H1 (cell line): ENCODE measurements around the gene CACNA1B. TPM values are rescaled to one million over a fixed set of nuclear protein-coding genes. Genes with fewer than 3 reads are reported as not detected.

Experiments used
- CTCF ChIA-PET: fragments of 300-600 bp; sonication (Branson Sonifier 250); formaldehyde crosslinking; loops from one replicate; lab custom pipeline; 2021; ENCODE audit not compliant: partially characterized antibody; lab: Charles Lee
- POLR2A ChIA-PET: fragments of 300-600 bp; sonication (Branson Sonifier 250); formaldehyde crosslinking; loops from one replicate; lab custom pipeline; 2021; ENCODE audit warnings: inconsistent platforms; ENCODE audit not compliant: partially characterized antibody; lab: Charles Lee
- DNase-seq, 2 experiments: peaks; one replicate each; pipeline versions ENCODE4 v3.0.0 to v3.0.0-alpha.2; 2010 to 2022; ENCODE audit warnings: low spot score in 2 of 2, low read depth in 1 of 2, mixed read lengths in 1 of 2
- FAIRE-seq: peaks from 2 replicates; lab custom pipeline; 2011; peaks lifted over from hg19 to GRCh38; lab: Jason Lieb, UNC
- H2AFZ ChIP-seq: 2 replicates; pipeline ENCODE4 v1.8.1; 2012; ENCODE audit warnings: low read length, inconsistent platforms
- H2AK5ac ChIP-seq: 2 replicates; pipeline ENCODE4 v1.6.1; 2013; ENCODE audit warnings: low read depth, low read length
- H2BK120ac ChIP-seq: replicated peaks from 2 replicates; pipeline ENCODE3; 2013; ENCODE audit warnings: low read depth, low read length, inconsistent platforms
- H2BK12ac ChIP-seq: 2 replicates; pipeline ENCODE4 v1.6.1; 2013; ENCODE audit warnings: low read depth, low read length
- H2BK15ac ChIP-seq: 2 replicates; pipeline ENCODE4 v1.6.1; 2013; ENCODE audit warnings: low read length
- H2BK20ac ChIP-seq: 2 replicates; pipeline ENCODE4 v1.6.1; 2013; ENCODE audit warnings: low read length
- H2BK5ac ChIP-seq: 2 replicates; pipeline ENCODE4 v1.6.1; 2013; ENCODE audit warnings: low read depth, low read length
- H3K14ac ChIP-seq: 2 replicates; pipeline ENCODE4 v1.6.1; 2013; ENCODE audit warnings: inconsistent platforms; ENCODE audit not compliant: insufficient read length
- H3K18ac ChIP-seq: 2 replicates; pipeline ENCODE4 v1.6.1; 2013; ENCODE audit warnings: low read length; ENCODE audit errors: extremely low read depth
- H3K23ac ChIP-seq: 2 replicates; pipeline ENCODE4 v1.6.1; 2013; ENCODE audit warnings: inconsistent platforms; ENCODE audit not compliant: insufficient read length
- H3K23me2 ChIP-seq: 2 replicates; pipeline ENCODE4 v1.6.1; 2013; ENCODE audit warnings: low read depth, low read length
- H3K27ac ChIP-seq: 2 replicates; pipeline ENCODE4 v1.6.1; 2011; ENCODE audit warnings: low read depth, low read length, inconsistent platforms
- H3K27me3 ChIP-seq, 4 experiments: replicated peaks in 1 of 4; 1 replicate in 1 of 4; 2 replicates in 3 of 4; pipeline versions ENCODE4 v1.6.1 to v1.8.1; 2011 to 2013; ENCODE audit warnings: low read length in 3 of 4, mild to moderate bottlenecking in 3 of 4, inconsistent platforms in 2 of 4, mixed read lengths in 2 of 4, moderate library complexity in 1 of 4; ENCODE audit not compliant: control insufficient read depth in 3 of 4, insufficient read depth in 3 of 4; ENCODE audit errors: extremely low read depth in 1 of 4
- H3K36me3 ChIP-seq, 4 experiments: 2 replicates each; pipeline versions ENCODE4 v1.6.1 to v1.8.1; 2011 to 2013; ENCODE audit warnings: mild to moderate bottlenecking in 4 of 4, low read length in 3 of 4, moderate library complexity in 2 of 4, control low read depth in 1 of 4, inconsistent platforms in 1 of 4; ENCODE audit not compliant: insufficient read depth in 4 of 4, control insufficient read depth in 2 of 4
- H3K4ac ChIP-seq: replicated peaks from 2 replicates; pipeline ENCODE3; 2013; ENCODE audit warnings: low read length, low read depth, mixed read lengths, inconsistent platforms; ENCODE audit not compliant: insufficient read length
- H3K4me1 ChIP-seq, 4 experiments: replicated peaks in 1 of 4; 1 replicate in 1 of 4; 2 replicates in 3 of 4; pipeline versions ENCODE4 v1.6.1 to v1.8.1; 2011 to 2013; ENCODE audit warnings: low read length in 3 of 4, inconsistent platforms in 2 of 4, mixed read lengths in 1 of 4; ENCODE audit not compliant: insufficient read depth in 4 of 4, control insufficient read depth in 3 of 4
- H3K4me2 ChIP-seq, 2 experiments: 2 replicates each; pipeline versions ENCODE4 v1.6.1 to v1.8.1; 2011 to 2013; ENCODE audit warnings: low read depth in 2 of 2, low read length in 2 of 2, control low read depth in 1 of 2, inconsistent platforms in 1 of 2, mild to moderate bottlenecking in 1 of 2; ENCODE audit not compliant: insufficient read depth in 1 of 2
- H3K4me3 ChIP-seq, 4 experiments: fragments of 200-600, 300-600 bp in 1 of 4; sonication (generic), shearing (Covaris generic), sonication (Bioruptor Twin) in 1 of 4; 2 replicates each; pipeline versions ENCODE4 v1.5.1 to v1.8.1; 2011 to 2016; ENCODE audit warnings: low read length in 4 of 4, low read depth in 3 of 4, control low read depth in 2 of 4, inconsistent platforms in 2 of 4, mild to moderate bottlenecking in 2 of 4, mixed read lengths in 1 of 4, moderate library complexity in 1 of 4; ENCODE audit not compliant: insufficient read depth in 2 of 4; ENCODE audit errors: extremely low read depth in 1 of 4
- H3K56ac ChIP-seq: replicated peaks from 2 replicates; pipeline ENCODE3; 2013; ENCODE audit warnings: low read depth, mild to moderate bottlenecking, mixed read lengths, low read length, inconsistent platforms; ENCODE audit not compliant: insufficient read length
- H3K79me1 ChIP-seq: 2 replicates; pipeline ENCODE4 v1.6.1; 2013; ENCODE audit warnings: low read depth, low read length, control low read depth
- H3K79me2 ChIP-seq, 2 experiments: 2 replicates each; pipeline versions ENCODE4 v1.6.1 to v1.8.1; 2012 to 2013; ENCODE audit warnings: low read length in 2 of 2, mild to moderate bottlenecking in 2 of 2, inconsistent platforms in 1 of 2; ENCODE audit not compliant: insufficient read depth in 2 of 2, control insufficient read depth in 1 of 2
- H3K9ac ChIP-seq, 4 experiments: replicated peaks in 1 of 4; 1 replicate in 1 of 4; 2 replicates in 3 of 4; pipeline versions ENCODE4 v1.6.1 to v1.8.1; 2011 to 2013; ENCODE audit warnings: low read depth in 3 of 4, low read length in 3 of 4, control low read depth in 2 of 4, mild to moderate bottlenecking in 2 of 4, moderate library complexity in 2 of 4, inconsistent platforms in 1 of 4; ENCODE audit errors: extremely low read depth in 1 of 4
- H3K9me3 ChIP-seq, 2 experiments: 2 replicates each; pipeline versions ENCODE4 v1.6.1 to v1.8.1; 2012 to 2013; ENCODE audit warnings: mild to moderate bottlenecking in 2 of 2, moderate library complexity in 2 of 2, control low read depth in 1 of 2, inconsistent platforms in 1 of 2, low read depth in 1 of 2, low read length in 1 of 2, mixed read lengths in 1 of 2; ENCODE audit not compliant: insufficient read depth in 2 of 2
- H4K20me1 ChIP-seq, 2 experiments: replicated peaks in 1 of 2; 2 replicates each; pipeline versions ENCODE3 to v1.8.1; 2011 to 2013; ENCODE audit warnings: inconsistent platforms in 2 of 2, low read length in 2 of 2, mild to moderate bottlenecking in 1 of 2; ENCODE audit not compliant: insufficient read depth in 2 of 2, control insufficient read depth in 1 of 2
- H4K5ac ChIP-seq: 2 replicates; pipeline ENCODE4 v1.6.1; 2013; ENCODE audit warnings: low read length, low read depth, mixed read lengths, inconsistent platforms; ENCODE audit not compliant: insufficient read length
- H4K8ac ChIP-seq: 2 replicates; pipeline ENCODE4 v1.8.0; 2013; ENCODE audit warnings: mild to moderate bottlenecking, moderate library complexity, low read length, inconsistent platforms; ENCODE audit not compliant: insufficient read depth; ENCODE audit errors: extremely low read depth
- H4K91ac ChIP-seq: replicated peaks from 2 replicates; pipeline ENCODE3; 2013; ENCODE audit warnings: low read length, mixed read lengths, inconsistent platforms; ENCODE audit not compliant: insufficient read length
- CBX8 ChIP-seq: fragments of 300-800, 300-1000 bp; sonication (generic); IDR thresholded peaks from 2 replicates; pipeline ENCODE4 v1.7.1; 2016; ENCODE audit warnings: low read depth, low read length, borderline replicate concordance
- CEBPB ChIP-seq: IDR thresholded peaks from 2 replicates; pipeline ENCODE4 v1.6.1; 2012; ENCODE audit warnings: low read depth, low read length
- CHD1 ChIP-seq: IDR thresholded peaks from 2 replicates; pipeline ENCODE4 v1.6.1; 2012; ENCODE audit warnings: low read depth, low read length, improper control_type of control experiment
- CTBP2 ChIP-seq: IDR thresholded peaks from 2 replicates; pipeline ENCODE4 v1.7.0; 2011; ENCODE audit warnings: borderline replicate concordance, mild to moderate bottlenecking, moderate library complexity, mixed read lengths, low read length; ENCODE audit not compliant: insufficient read depth, insufficient read length
- GTF2F1 ChIP-seq: IDR thresholded peaks from 2 replicates; pipeline ENCODE4 v1.6.1; 2012; ENCODE audit warnings: low read depth, low read length, improper control_type of control experiment, borderline replicate concordance
- HDAC6 ChIP-seq: IDR thresholded peaks from one replicate; pipeline ENCODE4 v1.7.1; 2012; ENCODE audit warnings: low read depth, mild to moderate bottlenecking, inconsistent platforms, low read length, moderate library complexity
- PHF8 ChIP-seq: fragments of 200-600 bp; sonication (generic); conservative IDR thresholded peaks from 2 replicates; pipeline ENCODE4 v1.7.1; 2012; ENCODE audit warnings: low read depth, mild to moderate bottlenecking, inconsistent platforms, low read length, moderate library complexity
- TBP ChIP-seq: IDR thresholded peaks from 2 replicates; pipeline ENCODE4 v1.6.1; 2011; ENCODE audit warnings: low read depth, low read length, improper control_type of control experiment
- WGBS, 2 experiments: shearing (Covaris generic) in 1 of 2; methylation state at CpG; one replicate each; pipeline versions ENCODE4 v1.1.6 to v1.1.7; 2013 to 2015; ENCODE audit warnings: low lambda C conversion rate in 2 of 2, mixed read lengths in 2 of 2, inconsistent platforms in 1 of 2, low coverage in 1 of 2, missing lambda C conversion rate in 1 of 2; ENCODE audit not compliant: insufficient replicate concordance in 2 of 2, insufficient coverage in 1 of 2, insufficient read length in 1 of 2; ENCODE audit errors: extremely low coverage in 1 of 2, missing lambda C conversion rate in 1 of 2; 5-methylcytosine and 5-hydroxymethylcytosine counted together
- polyA plus RNA-seq, 7 experiments: library from polyadenylated mRNA; depleted of rRNA in 3 of 7; stranded (reverse) in 5 of 7; unstranded in 2 of 7; fragments of >200 nt in 5 of 7; fragments of 200-250 nt in 2 of 7; gene quantifications; 1 replicate in 5 of 7; 2 replicates in 1 of 7; 4 replicates in 1 of 7; pipeline versions ENCODE4 v1.2.1 to v1.2.3, GENCODE V29; 2011 to 2013; ENCODE audit warnings: missing spikeins in 2 of 7, mixed read lengths in 2 of 7
- total RNA-seq: library from RNA; stranded (reverse); fragmentation: NEBNext Ultra II Directional; extraction: Animal tissue kit (Norgen Biotek cat#: 25700); gene quantifications from 2 replicates; pipeline ENCODE4 v1.2.1, GENCODE V29; 2021

Gene CACNA1B
- total and polyA plus RNA-seq, 2 of the 8 experiments (the other 6 are each of a cell fraction or from before 2014, with no cell fraction given): 1.5 to 5.7 TPM

DNA sequence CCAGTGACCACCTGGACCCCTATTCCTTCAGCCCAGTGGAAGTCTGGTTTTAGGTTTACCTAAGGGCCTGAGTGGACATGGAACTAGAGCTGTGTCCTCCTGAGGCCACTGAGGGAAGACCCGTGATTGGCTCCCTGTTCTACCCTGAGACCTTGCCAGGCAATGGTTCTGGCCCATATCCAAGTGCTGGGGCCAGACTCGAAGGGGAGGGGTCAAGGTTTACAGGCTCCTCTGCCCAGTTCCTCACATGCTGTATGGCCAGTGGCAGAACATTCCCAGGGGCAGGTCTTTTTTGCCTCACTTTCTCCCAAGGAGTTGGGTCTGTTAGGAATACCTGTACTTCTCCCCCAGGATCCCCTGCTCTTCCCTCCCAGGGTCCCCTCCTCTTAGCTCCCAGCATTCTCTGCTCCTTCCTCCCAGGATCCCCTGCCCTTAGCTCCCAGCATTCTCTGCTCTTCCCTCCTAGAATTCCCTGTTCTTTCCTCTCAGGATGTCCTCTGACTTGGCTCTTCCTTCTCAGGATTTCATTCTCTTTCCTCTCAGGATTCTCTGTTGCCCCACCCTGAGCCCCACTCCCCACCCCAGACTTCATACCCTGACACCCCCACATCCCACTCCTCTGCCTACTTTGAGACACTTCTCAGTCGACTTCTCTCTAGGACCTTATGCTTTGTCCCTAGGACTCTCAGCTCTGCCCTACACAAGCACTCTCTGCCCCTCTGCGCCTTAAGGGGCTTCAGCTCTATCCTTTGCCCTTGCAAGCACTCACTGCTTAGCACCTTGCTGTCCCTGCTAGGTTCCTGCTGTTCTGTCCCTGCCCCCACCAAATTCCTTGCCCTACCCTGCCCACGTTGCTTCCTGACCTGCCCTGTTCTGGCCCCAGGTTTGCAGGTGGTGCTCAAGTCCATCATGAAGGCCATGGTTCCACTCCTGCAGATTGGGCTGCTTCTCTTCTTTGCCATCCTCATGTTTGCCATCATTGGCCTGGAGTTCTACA is 36.5 kb downstream of the CACNA1B start:
- no peak overlapping the region for H3K23ac ChIP-seq
- H3K23me2 ChIP-seq: no peaks in the 10 kb centered on the region
- H3K4me3 ChIP-seq: no peak overlapping the region
- DNase-seq: no peak
- 70% methylated on average over 5 of the region's 5 CpGs; no CpG with 5 or more reads in 1 of the 2 experiments for WGBS, 2 experiments
- H3K4me2 ChIP-seq: no peak overlapping the region
- no peak overlapping the region for H4K5ac ChIP-seq
- H4K8ac ChIP-seq: no peak overlapping the region; the same call in 1 of the 2 replicates
- no peak overlapping the region for H2AK5ac ChIP-seq
- H3K27ac ChIP-seq: no peak overlapping the region
- peaks cover 33 to 52% of the 10 kb centered on the region in 2 experiments for H3K9me3 ChIP-seq
- H3K4me1 ChIP-seq: no peaks in the 10 kb centered on the region
- H3K4ac ChIP-seq: no peak overlapping the region
- H2BK5ac ChIP-seq: no peak overlapping the region
- no peak overlapping the region for H3K14ac ChIP-seq
- ChIA-PET POLR2A (no interaction called here), CTCF (interaction anchor here (0.5 kb wide), 1 partner anchor 55 kb away, joined by 3 read pairs; no protein-coding TSS in a partner anchor)
- no peaks in the 10 kb centered on the region for H3K79me2 ChIP-seq
- H2AFZ ChIP-seq: no peak overlapping the region
- no peak overlapping the region for H3K9ac ChIP-seq
- H3K79me1 ChIP-seq: no peaks in the 10 kb centered on the region; the same call in 1 of the 2 replicates
- H4K91ac ChIP-seq: no peak overlapping the region
- FAIRE-seq: no peak
- no peak overlapping the region for H2BK12ac ChIP-seq
- H2BK20ac ChIP-seq: no peak overlapping the region
- H3K36me3 ChIP-seq: peaks cover 0 to 7% (median under 1%) of the 10 kb centered on the region in 4 experiments; a peak in 3 of 8 replicates
- no peak overlapping the region for H2BK120ac ChIP-seq
- TF ChIP-seq CHD1 (no peak), CTBP2 (no peak), PHF8 (no peak), CBX8 (no peak), GTF2F1 (no peak), TBP (no peak), CEBPB (no peak), HDAC6 (no peak)
- H2BK15ac ChIP-seq: no peak overlapping the region
- no peak overlapping the region for H3K18ac ChIP-seq
- H4K20me1 ChIP-seq: peaks cover 0 to 6% of the 10 kb centered on the region in 2 experiments
- H3K56ac ChIP-seq: no peak overlapping the region
- H3K27me3 ChIP-seq: no peaks in the 10 kb centered on the region
